OCI-LY3 (cell line): ENCODE data around the gene SLC9C1.
"Not testable (repeated sequence)": the region's sequence is repeated elsewhere in the genome, so short reads cannot be mapped to it uniquely, and the experiment has no call there.

Experiments
- H2AFZ ChIP-seq: fragments of 200-600, 300-600 bp; shearing (Covaris generic); 2 replicates; pipeline ENCODE4 v1.6.0; 2014; ENCODE audit warnings: antibody characterized with exemption, low read depth, low read length
- H3K27ac ChIP-seq: fragments of 200-600, 300-600 bp; sonication (generic); 2 replicates; pipeline ENCODE4 v1.5.1; 2014; ENCODE audit warnings: mild to moderate bottlenecking, low read length, moderate library complexity, mixed read lengths
- H3K27me3 ChIP-seq: fragments of 200-600, 300-600 bp; sonication (generic); 2 replicates; pipeline ENCODE4 v1.6.1; 2014; ENCODE audit warnings: low read depth, low read length, mixed read lengths
- H3K36me3 ChIP-seq: fragments of 200-600, 300-600 bp; sonication (generic); replicated peaks from 2 replicates; pipeline ENCODE3; 2014; ENCODE audit warnings: low read depth, low read length, mixed read lengths
- H3K4me1 ChIP-seq: fragments of 300-600, 200-600 bp; sonication (generic); 2 replicates; pipeline ENCODE4 v1.6.1; 2014; ENCODE audit warnings: low read length, mixed read lengths
- H3K4me2 ChIP-seq: fragments of 200-600, 300-600 bp; sonication (generic); 2 replicates; pipeline ENCODE4 v1.6.1; 2014; ENCODE audit warnings: low read length, mixed read lengths
- H3K4me3 ChIP-seq: fragments of 300-600, 200-600 bp; sonication (generic); 2 replicates; pipeline ENCODE4 v1.5.1; 2014; ENCODE audit warnings: antibody characterized with exemption, mild to moderate bottlenecking, low read length, moderate library complexity
- H3K79me2 ChIP-seq: fragments of 300-600, 200-600 bp; shearing (Covaris generic); 2 replicates; pipeline ENCODE4 v1.6.1; 2014; ENCODE audit warnings: mild to moderate bottlenecking, low read length, mixed read lengths
- H3K9ac ChIP-seq: fragments of 300-600, 200-600 bp; shearing (Covaris generic); 2 replicates; pipeline ENCODE4 v1.6.0; 2014; ENCODE audit warnings: mild to moderate bottlenecking, low read length, moderate library complexity
- H3K9me3 ChIP-seq: fragments of 200-600, 300-600 bp; shearing (Covaris generic); 2 replicates; pipeline ENCODE4 v1.6.1; 2014; ENCODE audit warnings: low read length, mixed read lengths; ENCODE audit not compliant: insufficient read depth
- H4K20me1 ChIP-seq: fragments of 200-600, 300-600 bp; sonication (generic); 2 replicates; pipeline ENCODE4 v1.6.1; 2016; ENCODE audit warnings: low read length, mixed read lengths; ENCODE audit not compliant: insufficient read depth
- CTCF ChIP-seq: fragments of 200-600, 300-600 bp; sonication (generic); IDR thresholded peaks from 2 replicates; pipeline ENCODE4 v1.5.1; 2014; ENCODE audit warnings: antibody characterized with exemption, low read length, low read depth
- EZH2phosphoT487 ChIP-seq: fragments of 200-600 bp; shearing (Covaris generic); IDR thresholded peaks from 2 replicates; pipeline ENCODE4 v1.6.1; 2018; ENCODE audit warnings: antibody characterized with exemption, mixed run types, low read depth

Gene SLC9C1

GRCh38 chr3:112199622-112200316, 94.2 kb downstream of the SLC9C1 start:
- Histone ChIP-seq H3K79me2 (no peaks in the 10 kb centered on the region), H3K4me2 (no peak overlapping the region), H3K4me3 (no peak overlapping the region), H4K20me1 (no peaks in the 10 kb centered on the region), H3K27ac (no peak overlapping the region), H3K4me1 (no peaks in the 10 kb centered on the region), H3K36me3 (no peaks in the 10 kb centered on the region), H2AFZ (no peak overlapping the region), H3K9ac (no peak overlapping the region), H3K9me3 (no peaks in the 10 kb centered on the region), H3K27me3 (no peaks in the 10 kb centered on the region)
- TF ChIP-seq CTCF (no peak), EZH2phosphoT487 (no peak)

GRCh38 chr3:112197131-112197530, 96.9 kb downstream of the SLC9C1 start:
- no peaks in the 10 kb centered on the region for H3K4me1 ChIP-seq
- no peak overlapping the region for H2AFZ ChIP-seq
- no peak overlapping the region for H3K9ac ChIP-seq
- no peaks in the 10 kb centered on the region for H3K27me3 ChIP-seq
- TF ChIP-seq EZH2phosphoT487 = no peak
- TF ChIP-seq CTCF = no peak
- no peak overlapping the region for H3K4me3 ChIP-seq
- H3K36me3 ChIP-seq = no peaks in the 10 kb centered on the region
- no peaks in the 10 kb centered on the region for H4K20me1 ChIP-seq
- H3K79me2 ChIP-seq = no peaks in the 10 kb centered on the region
- H3K9me3 ChIP-seq = peaks cover 9% of the 10 kb centered on the region
- H3K27ac ChIP-seq = no peak overlapping the region
- no peak overlapping the region for H3K4me2 ChIP-seq

GRCh38 chr3:112187300-112187699, 106.7 kb downstream of the SLC9C1 start:
- TF ChIP-seq EZH2phosphoT487 (no peak), CTCF (no peak)
- Histone ChIP-seq H4K20me1 (no peaks in the 10 kb centered on the region), H3K36me3 (no peaks in the 10 kb centered on the region), H3K4me2 (no peak overlapping the region), H3K9ac (no peak overlapping the region), H3K27me3 (no peaks in the 10 kb centered on the region), H3K4me1 (no peaks in the 10 kb centered on the region), H3K4me3 (no peak overlapping the region), H2AFZ (no peak overlapping the region), H3K9me3 (peaks cover 2% of the 10 kb centered on the region; the same call in 1 of the 2 replicates), H3K79me2 (no peaks in the 10 kb centered on the region), H3K27ac (no peak overlapping the region)

GRCh38 chr3:112185423-112186035, 108.5 kb downstream of the SLC9C1 start:
- H3K27ac ChIP-seq, H4K20me1 ChIP-seq, H3K9me3 ChIP-seq, H3K4me1 ChIP-seq, H3K79me2 ChIP-seq, H3K36me3 ChIP-seq, H3K27me3 ChIP-seq: not testable (repeated sequence)
- Histone ChIP-seq H3K4me2 (peak overlapping the region; percentile 82), H3K4me3 (peak overlapping the region; percentile 76), H2AFZ (peak overlapping the region; percentile 33), H3K9ac (peak overlapping the region; percentile 45)
